Measurements from ENCODE around the gene ARHGEF2. TPM values are rescaled to one million over a fixed set of nuclear protein-coding genes. Genes with fewer than 3 reads are reported as not detected.

The ARHGEF2 gene
- total and polyA plus RNA-seq, 9 of the 15 experiments (the other 6 are each of a cell fraction or from before 2014, with no cell fraction given), result 7.1 to 162 (median 62.2) TPM

- TF ChIP-seq VEZF1 (CRISPR knock-in tag; IDR thresholded peaks at IDR 0.05) (peak; percentile 50), MCM3 (IDR thresholded peaks at IDR 0.05) (no peak), SOX6 (IDR thresholded peaks at IDR 0.05) (no peak), ZNF699 (CRISPR knock-in tag; IDR thresholded peaks at IDR 0.05; ENCODE audit: insufficient replicate concordance) (no peak), MCM2 (IDR thresholded peaks at IDR 0.05; ENCODE audit: low read depth) (no peak), ZBTB17 (CRISPR knock-in tag; IDR thresholded peaks at IDR 0.05) (no peak), ZC3H11A (IDR thresholded peaks at IDR 0.05; ENCODE audit: low read depth, low read length) (no peak), POLR2AphosphoS5 (IDR thresholded peaks at IDR 0.05; ENCODE audit: control insufficient read depth, insufficient read depth, low read depth, low read length) (no peak), SRF (CRISPR knock-in tag; IDR thresholded peaks at IDR 0.05) (no peak), ZNF740 (CRISPR knock-in tag; IDR thresholded peaks at IDR 0.05) (no peak), ZNF740 (tag; IDR thresholded peaks at IDR 0.05) (no peak), ZMIZ1 (IDR thresholded peaks at IDR 0.05; ENCODE audit: low read depth in 2 of 2, low read length in 2 of 2) (no peak), FOXM1 (IDR thresholded peaks at IDR 0.05; ENCODE audit: low read depth) (no peak), FOXM1 (CRISPR knock-in tag; IDR thresholded peaks at IDR 0.05; ENCODE audit: low read depth) (no peak), ZBTB49 (CRISPR knock-in tag; IDR thresholded peaks at IDR 0.05; ENCODE audit: borderline replicate concordance) (no peak), ZNF354B (CRISPR knock-in tag; IDR thresholded peaks at IDR 0.05) (no peak), ZNF436 (CRISPR knock-in tag; IDR thresholded peaks at IDR 0.05) (no peak), ZNF175 (CRISPR knock-in tag; IDR thresholded peaks at IDR 0.05; ENCODE audit: low read depth) (peak; percentile 23; the same call in 1 of the 2 replicates), MXD1 (CRISPR knock-in tag; IDR thresholded peaks at IDR 0.05; ENCODE audit: borderline replicate concordance, poor library complexity, severe bottlenecking) (no peak)
Observed at GRCh38 chr1:155981266-155982088, 3.1 kb upstream of the ARHGEF2 start (continued).

Measured in K562 (cell line).